Peyer's patch (tissue), 4 donors: Measurements from ENCODE around the gene MYCN. TPM values are rescaled to one million over a fixed set of nuclear protein-coding genes. Genes with fewer than 3 reads are reported as not detected.

Experiments used
- DNase-seq, 3 donors: peaks; one replicate each; pipeline ENCODE4 v3.0.0-alpha.2; 2017 to 2019
- H3K27ac ChIP-seq, 4 donors: fragments of 200-600 bp; sonication (generic); one replicate each; pipeline ENCODE4 v1.5.1; 2016 to 2019
- H3K27me3 ChIP-seq, 2 donors: fragments of 200-600 bp; sonication (generic); one replicate each; pipeline ENCODE4 v1.5.1; 2019
- H3K36me3 ChIP-seq, 3 donors: fragments of 200-600 bp; sonication (generic); one replicate each; pipeline ENCODE4 v1.5.1; 2016 to 2019
- H3K4me1 ChIP-seq, 4 donors: fragments of 200-600 bp; sonication (generic); one replicate each; pipeline ENCODE4 v1.5.1; 2016 to 2019
- H3K4me3 ChIP-seq, 4 donors: fragments of 200-600 bp; sonication (generic); 1 replicate in 3 of 4; 2 replicates in 1 of 4; pipeline ENCODE4 v1.5.1; 2016 to 2019; ENCODE audit warnings: mild to moderate bottlenecking in 1 of 4
- H3K9me3 ChIP-seq, 4 donors: fragments of 200-600 bp; sonication (generic); one replicate each; pipeline ENCODE4 v1.5.1; 2016 to 2019; ENCODE audit warnings: mild to moderate bottlenecking in 1 of 4
- POLR2A ChIP-seq, 2 donors: fragments of 450-650 bp; IDR thresholded peaks; one replicate each; pipeline ENCODE4 v1.5.1; 2017; ENCODE audit warnings: antibody characterized with exemption in 2 of 2, mild to moderate bottlenecking in 2 of 2, moderate library complexity in 2 of 2
- total RNA-seq, 4 donors: library from RNA; depleted of rRNA; stranded (reverse); fragments of >200 nt; gene quantifications; one replicate each; pipeline ENCODE4 v1.1.0, GENCODE V29; 2016
- TF ChIP-seq, protein P1 (sequence below), 6 experiments: fragments of 450-650 bp in 4 of 6; fragments of 200-600 bp in 2 of 6; sonication (generic) in 1 of 6; IDR thresholded peaks; one replicate each; pipeline ENCODE4 v1.5.1; 2017 to 2019; ENCODE audit warnings: antibody characterized with exemption in 6 of 6, mild to moderate bottlenecking in 3 of 6, moderate library complexity in 1 of 6

The MYCN gene
- total RNA-seq, 4 donors from 2014 or later: 0.94 to 5.0 (median 3.3) TPM

DNA sequence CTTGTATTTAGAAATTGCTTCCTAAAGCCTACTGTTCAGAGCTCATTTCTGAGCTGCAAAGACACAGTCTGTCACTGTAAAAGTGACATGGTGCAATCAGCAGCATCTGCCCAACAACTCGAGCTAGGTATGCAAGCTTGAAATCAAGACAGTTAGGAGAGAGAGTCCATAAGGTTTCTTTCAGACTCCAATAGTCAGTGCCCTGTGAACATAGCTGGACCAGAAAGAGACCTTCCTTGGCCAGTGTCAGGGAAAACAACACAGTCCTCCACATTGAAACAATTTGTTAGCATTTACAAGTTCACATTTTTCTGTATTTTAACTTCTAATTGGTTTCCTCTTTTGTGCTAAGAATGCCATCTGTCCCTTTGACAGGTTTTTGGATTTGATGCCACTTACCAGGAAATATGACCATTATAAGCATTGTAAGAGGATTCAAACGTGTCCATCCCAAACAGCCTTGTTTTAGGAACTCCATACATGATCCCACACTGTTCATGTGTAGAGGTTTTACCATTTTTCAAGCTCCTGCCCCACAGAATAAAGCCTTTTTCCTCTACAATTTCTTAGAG is 8.9 kb upstream of the MYCN start:
- H3K27me3 ChIP-seq: no peaks in the 10 kb centered on the region
- TF ChIP-seq, protein P1, sequence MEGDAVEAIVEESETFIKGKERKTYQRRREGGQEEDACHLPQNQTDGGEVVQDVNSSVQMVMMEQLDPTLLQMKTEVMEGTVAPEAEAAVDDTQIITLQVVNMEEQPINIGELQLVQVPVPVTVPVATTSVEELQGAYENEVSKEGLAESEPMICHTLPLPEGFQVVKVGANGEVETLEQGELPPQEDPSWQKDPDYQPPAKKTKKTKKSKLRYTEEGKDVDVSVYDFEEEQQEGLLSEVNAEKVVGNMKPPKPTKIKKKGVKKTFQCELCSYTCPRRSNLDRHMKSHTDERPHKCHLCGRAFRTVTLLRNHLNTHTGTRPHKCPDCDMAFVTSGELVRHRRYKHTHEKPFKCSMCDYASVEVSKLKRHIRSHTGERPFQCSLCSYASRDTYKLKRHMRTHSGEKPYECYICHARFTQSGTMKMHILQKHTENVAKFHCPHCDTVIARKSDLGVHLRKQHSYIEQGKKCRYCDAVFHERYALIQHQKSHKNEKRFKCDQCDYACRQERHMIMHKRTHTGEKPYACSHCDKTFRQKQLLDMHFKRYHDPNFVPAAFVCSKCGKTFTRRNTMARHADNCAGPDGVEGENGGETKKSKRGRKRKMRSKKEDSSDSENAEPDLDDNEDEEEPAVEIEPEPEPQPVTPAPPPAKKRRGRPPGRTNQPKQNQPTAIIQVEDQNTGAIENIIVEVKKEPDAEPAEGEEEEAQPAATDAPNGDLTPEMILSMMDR (IDR thresholded peaks at IDR 0.05): no peak
- TF ChIP-seq POLR2A (IDR thresholded peaks at IDR 0.05): no peak
- H3K4me1 ChIP-seq: no peaks in the 10 kb centered on the region
- no peak overlapping the region for H3K27ac ChIP-seq
- no peak overlapping the region for H3K4me3 ChIP-seq
- no peaks in the 10 kb centered on the region for H3K9me3 ChIP-seq
- no peaks in the 10 kb centered on the region for H3K36me3 ChIP-seq
- DNase-seq: no peak

DNA sequence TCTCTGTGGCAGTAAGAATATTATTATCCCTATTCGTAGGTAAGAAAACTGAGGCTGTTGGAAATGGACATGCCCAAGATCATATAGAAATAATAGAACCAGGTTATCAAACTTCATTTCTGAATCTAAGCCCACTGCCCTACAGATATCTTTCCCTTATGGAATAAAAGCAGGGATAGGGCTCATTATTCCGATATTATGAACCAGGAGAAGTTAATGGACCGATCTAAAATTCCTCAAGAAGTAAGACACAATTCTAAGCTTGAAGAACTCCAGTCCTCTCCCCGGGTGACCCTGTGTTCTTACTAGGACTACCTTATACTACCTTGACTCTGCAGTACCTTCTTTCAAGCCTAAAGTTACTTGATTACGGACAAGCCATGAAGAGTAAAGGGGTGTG is 8.4 kb upstream of the MYCN start:
- Histone ChIP-seq H3K4me1 (no peaks in the 10 kb centered on the region), H3K27ac (no peak overlapping the region), H3K27me3 (no peaks in the 10 kb centered on the region), H3K9me3 (no peaks in the 10 kb centered on the region), H3K4me3 (no peak overlapping the region), H3K36me3 (no peaks in the 10 kb centered on the region)
- TF ChIP-seq POLR2A (IDR thresholded peaks at IDR 0.05): no peak
- TF ChIP-seq, protein P1 (IDR thresholded peaks at IDR 0.05): no peak
- no peak for DNase-seq

DNA sequence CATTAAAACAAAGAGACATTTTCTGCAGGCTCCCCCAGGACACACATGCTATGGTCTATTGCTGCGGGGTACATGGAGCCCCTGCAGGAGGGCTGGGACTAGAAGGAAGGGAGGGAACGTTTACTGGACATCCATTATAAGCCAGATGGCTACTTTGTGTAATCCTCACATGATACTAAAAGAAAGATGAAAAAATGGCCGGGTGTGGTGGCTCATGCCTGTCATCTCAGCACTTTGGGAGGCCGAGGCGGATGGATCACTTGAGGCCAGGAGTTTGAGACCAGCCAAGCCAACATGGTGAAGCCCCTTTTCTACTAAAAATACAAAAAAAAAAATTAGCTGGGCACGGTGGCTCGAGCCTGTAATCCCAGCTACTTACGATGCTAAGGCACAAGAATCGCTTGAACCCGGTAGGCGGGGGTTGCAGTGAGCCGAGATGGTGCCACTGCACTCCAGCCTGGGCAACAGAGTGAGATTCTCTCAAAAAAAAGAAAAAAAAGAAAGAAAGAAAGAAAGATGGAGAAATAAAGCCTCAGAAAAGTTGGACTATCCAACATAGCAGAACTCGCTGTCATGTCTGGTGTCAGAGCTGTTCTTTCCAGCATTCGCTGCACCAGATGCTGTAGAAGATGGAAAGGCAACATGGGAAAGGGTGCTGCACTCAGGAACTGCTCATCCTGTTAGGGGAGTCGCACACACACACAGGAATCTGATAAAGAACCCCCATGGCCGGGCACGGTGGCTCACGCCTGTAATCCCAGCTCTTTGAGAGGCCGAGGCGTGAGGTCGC is 7.8 kb upstream of the MYCN start:
- H3K27ac ChIP-seq: no peak overlapping the region
- H3K27me3 ChIP-seq: no peaks in the 10 kb centered on the region
- no peaks in the 10 kb centered on the region for H3K9me3 ChIP-seq
- H3K4me3 ChIP-seq: no peak overlapping the region
- no peak for DNase-seq
- no peaks in the 10 kb centered on the region for H3K4me1 ChIP-seq
- H3K36me3 ChIP-seq: no peaks in the 10 kb centered on the region
- TF ChIP-seq, protein P1 (IDR thresholded peaks at IDR 0.05): no peak
- TF ChIP-seq POLR2A (IDR thresholded peaks at IDR 0.05): no peak

DNA sequence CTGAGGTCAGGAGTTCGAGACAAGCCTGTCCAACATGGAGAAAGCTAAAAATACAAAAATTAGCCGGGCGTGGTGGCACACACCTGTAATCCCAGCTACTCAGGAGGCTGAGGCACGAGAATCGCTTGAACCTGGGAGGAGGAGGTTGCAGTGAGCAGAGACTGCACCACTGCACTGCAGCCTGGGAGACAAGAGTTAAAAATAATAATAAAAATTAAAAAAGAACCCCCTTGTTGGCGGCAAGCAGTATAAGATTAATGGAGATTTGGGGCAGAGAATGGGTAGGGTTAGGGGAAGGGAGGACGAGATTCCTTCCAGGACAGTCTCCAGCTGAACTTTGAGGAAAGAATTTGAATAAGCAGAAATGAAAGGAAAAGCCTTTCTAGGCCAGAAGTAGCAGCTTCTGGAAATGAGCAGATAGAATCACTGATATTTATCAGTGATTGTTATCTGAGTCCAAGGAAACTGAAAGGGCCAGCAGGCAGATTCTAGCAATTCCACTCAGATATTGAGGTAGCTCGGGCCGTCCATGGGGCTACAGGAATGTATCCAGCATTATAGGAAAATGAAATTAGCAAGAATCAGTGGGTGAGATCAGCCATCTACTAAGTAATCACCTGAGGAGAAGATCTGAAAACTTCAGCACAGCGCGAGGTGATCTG is 7.0 kb upstream of the MYCN start:
- Histone ChIP-seq H3K27me3 (no peaks in the 10 kb centered on the region), H3K36me3 (no peaks in the 10 kb centered on the region)

DNA sequence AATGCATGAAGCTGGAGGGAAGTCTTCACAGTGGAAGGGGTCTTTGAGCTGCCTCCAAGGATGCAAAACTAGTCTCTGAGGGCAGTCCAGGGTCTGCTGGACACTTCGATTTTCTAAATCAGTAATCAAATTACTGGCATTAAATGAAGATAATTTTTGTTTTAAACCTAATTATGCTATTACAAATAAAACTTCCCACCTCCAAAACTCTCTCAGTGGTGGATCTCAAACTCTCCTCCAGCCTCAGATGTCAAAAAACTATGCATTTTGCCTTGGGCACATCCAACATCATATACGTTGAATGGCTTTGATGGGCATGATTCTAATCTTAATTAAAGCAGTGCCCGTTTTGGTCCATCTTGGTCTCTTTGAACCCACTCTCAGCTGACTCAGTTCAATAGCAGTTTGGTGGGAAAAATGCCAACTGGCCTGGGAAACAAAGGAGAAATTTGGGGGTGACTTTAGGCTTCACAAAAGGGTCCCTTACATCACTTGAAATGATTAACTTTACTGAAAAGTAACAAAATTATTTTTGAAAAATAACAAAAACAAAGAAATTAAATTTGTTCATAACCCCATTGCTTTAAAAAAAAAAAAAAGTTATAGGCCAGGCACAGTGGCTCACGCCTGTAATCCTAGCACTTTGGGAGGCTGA is 5.9 kb upstream of the MYCN start:
- Histone ChIP-seq H3K36me3 (no peaks in the 10 kb centered on the region), H3K4me1 (peaks cover 0 to 2% (median 0%) of the 10 kb centered on the region in 4 donors), H3K4me3 (no peak overlapping the region), H3K27ac (no peak overlapping the region), H3K9me3 (no peaks in the 10 kb centered on the region), H3K27me3 (no peaks in the 10 kb centered on the region)
- TF ChIP-seq POLR2A (IDR thresholded peaks at IDR 0.05): no peak
- TF ChIP-seq, protein P1 (IDR thresholded peaks at IDR 0.05): no peak
- DNase-seq: no peak

More for the DNA sequence above, 7.0 kb upstream of the MYCN start:
- H3K9me3 ChIP-seq: no peaks in the 10 kb centered on the region
- no peak overlapping the region for H3K27ac ChIP-seq
- no peak overlapping the region for H3K4me3 ChIP-seq
- no peaks in the 10 kb centered on the region for H3K4me1 ChIP-seq
- TF ChIP-seq, protein P1 (IDR thresholded peaks at IDR 0.05): no peak
- no peak for TF ChIP-seq POLR2A (IDR thresholded peaks at IDR 0.05)
- DNase-seq: no peak
